ENCODE data around the gene ZNF423.

DNA sequence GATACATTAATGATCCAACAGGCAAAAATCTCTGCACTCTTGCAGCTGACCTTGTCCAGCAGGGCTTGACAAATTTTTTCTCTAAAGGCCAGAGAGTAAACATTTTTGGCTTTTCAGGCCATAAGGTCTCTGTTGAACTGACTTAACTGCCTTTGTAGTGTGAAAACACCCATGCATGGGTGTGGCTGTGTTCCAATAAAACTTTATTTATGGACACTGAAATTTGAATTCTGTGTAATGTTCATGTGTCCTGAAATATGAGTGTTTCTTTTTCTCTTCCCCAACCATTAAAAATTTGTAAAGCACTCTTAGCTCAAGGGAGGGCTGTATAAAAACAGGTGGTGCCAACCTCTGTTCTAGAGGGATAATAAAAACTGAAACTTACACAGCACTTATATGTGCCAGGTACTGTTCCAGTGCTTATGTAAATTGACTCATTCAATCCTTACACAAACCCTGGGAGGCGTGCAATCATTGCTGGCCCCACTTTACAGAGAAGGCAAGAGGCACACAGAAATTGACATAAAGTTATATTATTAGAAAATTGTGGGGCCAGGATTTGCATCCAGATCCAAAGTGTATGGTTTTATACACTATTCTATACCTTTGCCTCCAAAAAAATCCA is 18.8 kb upstream of the ZNF423 start:
- TF ChIP-seq GATA3 (IDR thresholded peaks at IDR 0.05; ENCODE audit: low read depth, low read length) = no peak
- no peak for TF ChIP-seq GATA2 (IDR thresholded peaks at IDR 0.05; ENCODE audit: low read depth, low read length)

All from SH-SY5Y (cell line).